IMR-90 (cell line): ENCODE measurements around the gene MDC1. TPM values are rescaled to one million over a fixed set of nuclear protein-coding genes. Genes with fewer than 3 reads are reported as not detected.

Source experiments
- ATAC-seq: fragments of 200-7000 bp; cut with Tn5 transposase; 2 replicates; pipeline ENCODE4 v1.9.1; 2020; ENCODE audit warnings: low read depth, mild to moderate bottlenecking, moderate library complexity
- BruUV-seq: library from RNA; stranded (reverse); fragments of 400-500 nt; replicated peaks from 2 replicates; lab custom pipeline; 2021; lab: Mats Ljungman, UMichigan
- CTCF ChIA-PET: fragments of 300-600 bp; formaldehyde crosslinking; extraction: SDS; loops from one replicate; lab custom pipeline; 2021; ENCODE audit warnings: antibody characterized with exemption; lab: Yijun Ruan, JAX
- POLR2A ChIA-PET: fragments of 300-600 bp; sonication (Branson Sonifier 250); formaldehyde crosslinking; loops from one replicate; lab custom pipeline; 2022; ENCODE audit warnings: antibody characterized with exemption; ENCODE audit not compliant: unreplicated experiment; lab: Charles Lee
- DNase-seq: peaks from one replicate; pipeline ENCODE4 v3.0.0; 2013
- H2AFZ ChIP-seq: replicated peaks from 2 replicates; pipeline ENCODE3; 2013; ENCODE audit warnings: low read length, mild to moderate bottlenecking; ENCODE audit not compliant: poor library complexity
- H2AK5ac ChIP-seq: 2 replicates; pipeline ENCODE4 v1.6.1; 2013; ENCODE audit warnings: low read depth, low read length, inconsistent platforms
- H2AK9ac ChIP-seq: replicated peaks from 2 replicates; pipeline ENCODE3; 2013; ENCODE audit warnings: mild to moderate bottlenecking, low read depth, low read length, moderate library complexity; ENCODE audit not compliant: poor library complexity
- H2BK120ac ChIP-seq: 2 replicates; pipeline ENCODE4 v1.6.1; 2013; ENCODE audit warnings: low read depth, low read length, inconsistent platforms
- H2BK15ac ChIP-seq: 3 replicates; pipeline ENCODE4 v1.6.1; 2013; ENCODE audit warnings: low read depth, low read length, inconsistent platforms
- H2BK20ac ChIP-seq: 2 replicates; pipeline ENCODE4 v1.6.1; 2013; ENCODE audit warnings: low read depth, mild to moderate bottlenecking, inconsistent platforms, low read length, moderate library complexity
- H2BK5ac ChIP-seq: 2 replicates; pipeline ENCODE4 v1.6.1; 2013; ENCODE audit warnings: mild to moderate bottlenecking, low read depth, low read length, inconsistent platforms; ENCODE audit not compliant: poor library complexity, severe bottlenecking
- H3K14ac ChIP-seq: replicated peaks from 2 replicates; pipeline ENCODE4 v1.6.1; 2013; ENCODE audit warnings: low read depth, low read length, inconsistent platforms
- H3K18ac ChIP-seq: 2 replicates; pipeline ENCODE4 v1.6.1; 2013; ENCODE audit warnings: low read depth, low read length, control low read depth
- H3K23ac ChIP-seq: 2 replicates; pipeline ENCODE4 v1.6.1; 2013; ENCODE audit warnings: low read depth, low read length, inconsistent platforms
- H3K27ac ChIP-seq: 2 replicates; pipeline ENCODE4 v1.5.1; 2013; ENCODE audit warnings: mild to moderate bottlenecking, control low read depth, low read length; ENCODE audit not compliant: insufficient read depth
- H3K27me3 ChIP-seq: 2 replicates; pipeline ENCODE4 v1.6.1; 2013; ENCODE audit warnings: low read length; ENCODE audit not compliant: control insufficient read depth, insufficient read depth
- H3K36me3 ChIP-seq: 2 replicates; pipeline ENCODE4 v1.6.1; 2013; ENCODE audit warnings: low read length, mixed read lengths; ENCODE audit not compliant: control insufficient read depth, insufficient read depth
- H3K4ac ChIP-seq: 2 replicates; pipeline ENCODE4 v1.6.1; 2013; ENCODE audit warnings: low read depth, low read length, inconsistent platforms
- H3K4me1 ChIP-seq: 2 replicates; pipeline ENCODE4 v1.6.1; 2013; ENCODE audit warnings: low read length, mixed read lengths; ENCODE audit not compliant: control insufficient read depth, insufficient read depth
- H3K4me2 ChIP-seq: 2 replicates; pipeline ENCODE4 v1.6.1; 2013; ENCODE audit warnings: low read depth, mild to moderate bottlenecking, control low read depth, low read length, moderate library complexity
- H3K4me3 ChIP-seq: 2 replicates; pipeline ENCODE4 v1.5.1; 2013; ENCODE audit warnings: low read depth, mild to moderate bottlenecking, control low read depth, low read length, moderate library complexity; ENCODE audit not compliant: insufficient read depth
- H3K56ac ChIP-seq: 2 replicates; pipeline ENCODE4 v1.6.1; 2013; ENCODE audit warnings: low read length, inconsistent platforms; ENCODE audit not compliant: insufficient read depth; ENCODE audit errors: extremely low read depth
- H3K79me1 ChIP-seq, 2 experiments: 2 replicates each; pipeline ENCODE4 v1.6.1; 2013; ENCODE audit warnings: low read length in 2 of 2, inconsistent platforms in 1 of 2, low read depth in 1 of 2
- H3K9ac ChIP-seq: 2 replicates; pipeline ENCODE4 v1.6.1; 2013; ENCODE audit warnings: low read depth, low read length, control low read depth
- H3K9me1 ChIP-seq: 2 replicates; pipeline ENCODE4 v1.6.1; 2013; ENCODE audit warnings: low read length, inconsistent platforms; ENCODE audit not compliant: insufficient read depth
- H3K9me3 ChIP-seq: 2 replicates; pipeline ENCODE4 v1.6.1; 2013; ENCODE audit warnings: low read length; ENCODE audit not compliant: control insufficient read depth, insufficient read depth
- H4K20me1 ChIP-seq: 2 replicates; pipeline ENCODE4 v1.6.1; 2013; ENCODE audit warnings: low read length, inconsistent platforms; ENCODE audit not compliant: insufficient read depth
- H4K5ac ChIP-seq: 2 replicates; pipeline ENCODE4 v1.6.1; 2013; ENCODE audit warnings: mild to moderate bottlenecking, low read depth, low read length, control low read depth
- H4K8ac ChIP-seq, 2 experiments: 2 replicates each; pipeline ENCODE4 v1.6.1; 2013; ENCODE audit warnings: low read depth in 2 of 2, low read length in 2 of 2, control low read depth in 1 of 2, inconsistent platforms in 1 of 2
- H4K91ac ChIP-seq: 2 replicates; pipeline ENCODE4 v1.6.1; 2013; ENCODE audit warnings: low read depth, low read length, inconsistent platforms; ENCODE audit not compliant: insufficient read depth
- BHLHE40 ChIP-seq: fragments of 150-350 bp; IDR thresholded peaks from 2 replicates; pipeline ENCODE4 v1.6.1; 2016; ENCODE audit warnings: mild to moderate bottlenecking, low read depth, low read length
- CEBPB ChIP-seq: IDR thresholded peaks from 2 replicates; pipeline ENCODE4 v1.6.1; 2012; ENCODE audit warnings: low read depth, low read length, improper control_type of control experiment
- CHD1 ChIP-seq: IDR thresholded peaks from 2 replicates; pipeline ENCODE4 v1.6.1; 2012; ENCODE audit warnings: low read depth, low read length, improper control_type of control experiment
- CTCF ChIP-seq: conservative IDR thresholded peaks from 2 replicates; pipeline ENCODE4 v1.5.1; 2012; ENCODE audit warnings: mild to moderate bottlenecking, low read depth, low read length, improper control_type of control experiment
- MAFK ChIP-seq: IDR thresholded peaks from 2 replicates; pipeline ENCODE4 v1.6.1; 2012; ENCODE audit warnings: low read depth, low read length, improper control_type of control experiment
- MXI1 ChIP-seq: IDR thresholded peaks from 2 replicates; pipeline ENCODE4 v1.6.1; 2012; ENCODE audit warnings: low read depth, mild to moderate bottlenecking, low read length, moderate library complexity, borderline replicate concordance
- RAD21 ChIP-seq: IDR thresholded peaks from 2 replicates; pipeline ENCODE4 v1.6.1; 2012; ENCODE audit warnings: low read length, improper control_type of control experiment
- RCOR1 ChIP-seq: IDR thresholded peaks from 2 replicates; pipeline ENCODE4 v1.6.1; 2012; ENCODE audit warnings: mild to moderate bottlenecking, low read length, improper control_type of control experiment; ENCODE audit not compliant: insufficient replicate concordance
- SMC3 ChIP-seq: fragments of 150-350 bp; IDR thresholded peaks from 2 replicates; pipeline ENCODE4 v1.6.1; 2016; ENCODE audit warnings: low read depth, mild to moderate bottlenecking, antibody characterized with exemption, low read length, moderate library complexity
- WGBS, 2 experiments: methylation state at CpG; one replicate each; pipeline versions ENCODE4 v1.1.5 to v1.1.7; 2013; ENCODE audit warnings: missing lambda C conversion rate in 2 of 2; ENCODE audit not compliant: insufficient read length in 1 of 2; ENCODE audit errors: extremely low coverage in 2 of 2; 5-methylcytosine and 5-hydroxymethylcytosine counted together
- dilution Hi-C: fragments of 300-500 bp; cut with HindIII; formaldehyde crosslinking; loops from one replicate; pipeline ENCODE4 v1.14.3; 2018; ENCODE audit warnings: low sequenced_read_pairs; ENCODE audit not compliant: unreplicated experiment
- in situ Hi-C: fragments of 300-500 bp; cut with MboI; formaldehyde crosslinking; loops from 3 replicates; pipeline ENCODE4 v1.14.3; 2019; ENCODE audit warnings: low sequenced_read_pairs, inconsistent platforms, mixed read lengths
- intact Hi-C: fragments of 100-400 bp; cut with micrococcal nuclease; formaldehyde crosslinking; loops from 2 replicates; pipeline ENCODE4 v1.10.0; 2022
- polyA plus RNA-seq, 3 experiments: library from polyadenylated mRNA; depleted of rRNA; stranded (reverse); fragments of >200 nt; gene quantifications; 2 replicates each; pipeline ENCODE4 v1.2.3, GENCODE V29; 2012; ENCODE audit warnings: low replicate concordance in 1 of 3
- total RNA-seq: library from RNA; depleted of rRNA; stranded (reverse); fragments of >200 nt; gene quantifications from 2 replicates; pipeline ENCODE4 v1.2.3, GENCODE V29; 2012

Gene MDC1
- total and polyA plus RNA-seq, 2 of the 4 experiments (the other 2 are of a cell fraction), result 4.5 to 12.1 TPM

GRCh38 chr6:30655743-30656094, 61.4 kb downstream of the MDC1 start:
- H4K5ac ChIP-seq, result no peak overlapping the region
- no peaks in the 10 kb centered on the region for H4K20me1 ChIP-seq
- peaks cover 77% of the 10 kb centered on the region for H3K36me3 ChIP-seq
- H4K8ac ChIP-seq, result no peak overlapping the region; a peak in 1 of 4 replicates
- H3K9me1 ChIP-seq, result no peaks in the 10 kb centered on the region
- no peak overlapping the region for H2BK15ac ChIP-seq
- H4K91ac ChIP-seq, result no peak overlapping the region
- H3K56ac ChIP-seq, result no peak overlapping the region
- peak overlapping the region; percentile 29 for H2AK9ac ChIP-seq
- H3K14ac ChIP-seq, result no peak overlapping the region
- TF ChIP-seq RAD21 (no peak), SMC3 (no peak), CHD1 (no peak), MAFK (no peak), BHLHE40 (no peak), CTCF (no peak), RCOR1 (no peak), CEBPB (no peak), MXI1 (no peak)
- no peak overlapping the region for H3K4me3 ChIP-seq
- no peak overlapping the region for H2AFZ ChIP-seq
- dilution Hi-C loops (no loop called here), intact Hi-C loops (no loop called here), in situ Hi-C loops (no loop called here)
- H3K4me2 ChIP-seq, result no peak overlapping the region
- CTCF ChIA-PET, result no interaction called here
- no peak overlapping the region for H2BK5ac ChIP-seq
- DNase-seq, result peak; percentile 40
- H3K4ac ChIP-seq, result no peak overlapping the region
- POLR2A ChIA-PET, result no interaction called here
- no peak overlapping the region for H2BK20ac ChIP-seq
- H3K23ac ChIP-seq, result no peak overlapping the region
- H3K27ac ChIP-seq, result no peak overlapping the region
- no peaks in the 10 kb centered on the region; the same call in 1 of the 2 replicates for H3K4me1 ChIP-seq
- no peak overlapping the region for H3K9ac ChIP-seq
- no peak overlapping the region for H2AK5ac ChIP-seq
- no CpG with 5 or more reads among the region's 3 CpGs for WGBS, 2 experiments
- no peaks in the 10 kb centered on the region for H3K27me3 ChIP-seq
- H3K79me1 ChIP-seq, result peaks cover 2 to 4% of the 10 kb centered on the region in 2 experiments; a peak in 3 of 4 replicates
- peak; percentile 72 for ATAC-seq
- no peak overlapping the region for H2BK120ac ChIP-seq
- no peaks in the 10 kb centered on the region for H3K9me3 ChIP-seq
- BruUV-seq, result no TSS peak
- no peak overlapping the region for H3K18ac ChIP-seq
